HUES64 (cell line): ENCODE results near the gene MPPED2.

ENCODE experiments used
- H3K27ac ChIP-seq: 2 replicates; pipeline ENCODE4 v1.7.0; 2013; ENCODE audit warnings: low read depth, low read length, inconsistent platforms
- H3K27me3 ChIP-seq: 2 replicates; pipeline ENCODE4 v1.6.1; 2013; ENCODE audit warnings: mild to moderate bottlenecking, low read length; ENCODE audit not compliant: insufficient read depth
- H3K36me3 ChIP-seq: 2 replicates; pipeline ENCODE4 v1.6.1; 2013; ENCODE audit warnings: mild to moderate bottlenecking, low read length; ENCODE audit not compliant: insufficient read depth
- H3K4me1 ChIP-seq: 2 replicates; pipeline ENCODE4 v1.6.1; 2013; ENCODE audit warnings: mild to moderate bottlenecking, low read length, moderate library complexity; ENCODE audit not compliant: insufficient read depth
- H3K4me3 ChIP-seq: 2 replicates; pipeline ENCODE4 v1.5.1; 2013; ENCODE audit warnings: mild to moderate bottlenecking, low read length, moderate library complexity
- H3K9ac ChIP-seq: 2 replicates; pipeline ENCODE4 v1.6.1; 2013; ENCODE audit warnings: mild to moderate bottlenecking, low read depth, low read length
- H3K9me3 ChIP-seq: 2 replicates; pipeline ENCODE4 v1.6.1; 2013; ENCODE audit warnings: low read depth, low read length; ENCODE audit not compliant: insufficient read depth
- WGBS: fragments of 150-250, 120-280 bp; methylation state at CpG from one replicate; pipeline ENCODE4 v1.1.7; 2013; ENCODE audit warnings: missing lambda C conversion rate; 5-methylcytosine and 5-hydroxymethylcytosine counted together

The MPPED2 gene

GRCh38 chr11:30594646-30595411 lies 8.7 kb upstream of the MPPED2 start:
- no peak overlapping the region for H3K9ac ChIP-seq
- WGBS: 86% methylated on average over 8 of the region's 8 CpGs

DNA sequence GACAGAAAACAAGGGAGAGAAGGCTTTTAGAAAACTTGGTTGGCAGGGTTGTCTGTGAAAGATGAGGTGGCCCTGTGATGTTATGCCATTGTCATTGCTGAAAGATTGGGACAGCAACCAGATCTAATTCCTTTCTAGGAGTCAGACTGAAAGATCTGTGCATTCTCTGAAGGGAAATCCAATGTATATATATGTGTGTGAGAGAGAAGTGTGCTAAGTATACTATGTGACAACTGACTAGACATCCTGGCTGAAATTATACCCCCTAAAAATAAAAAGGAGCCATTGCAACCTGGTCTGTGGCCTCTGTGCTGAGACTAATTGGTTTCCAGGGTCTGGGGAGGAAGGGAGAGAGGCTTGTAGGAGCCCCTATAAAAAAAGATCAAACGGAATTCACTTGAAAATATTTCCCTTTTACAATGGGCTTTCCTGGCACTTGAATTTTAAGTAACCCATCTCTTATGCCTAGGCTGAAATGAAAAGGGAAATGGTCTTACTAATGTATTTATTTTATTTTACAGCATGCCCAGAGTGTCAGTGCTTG lies 1.2 kb upstream of the MPPED2 start:
- Histone ChIP-seq H3K4me3 (0 out of 2 replicates have a peak overlapping the region, but pooled peaks have one; percentile 67), H3K9me3 (no peaks in the 10 kb centered on the region), H3K9ac (no peak overlapping the region), H3K4me1 (peaks cover 10% of the 10 kb centered on the region), H3K27ac (no peak overlapping the region), H3K27me3 (peaks cover 60% of the 10 kb centered on the region), H3K36me3 (no peaks in the 10 kb centered on the region)
- no CpG with 5 or more reads among the region's 1 CpG for WGBS

More at GRCh38 chr11:30594646-30595411, 8.7 kb upstream of the MPPED2 start:
- Histone ChIP-seq H3K4me3 (no peak overlapping the region), H3K27ac (no peak overlapping the region), H3K9me3 (no peaks in the 10 kb centered on the region), H3K36me3 (no peaks in the 10 kb centered on the region), H3K27me3 (no peaks in the 10 kb centered on the region), H3K4me1 (peaks cover 13% of the 10 kb centered on the region)

DNA sequence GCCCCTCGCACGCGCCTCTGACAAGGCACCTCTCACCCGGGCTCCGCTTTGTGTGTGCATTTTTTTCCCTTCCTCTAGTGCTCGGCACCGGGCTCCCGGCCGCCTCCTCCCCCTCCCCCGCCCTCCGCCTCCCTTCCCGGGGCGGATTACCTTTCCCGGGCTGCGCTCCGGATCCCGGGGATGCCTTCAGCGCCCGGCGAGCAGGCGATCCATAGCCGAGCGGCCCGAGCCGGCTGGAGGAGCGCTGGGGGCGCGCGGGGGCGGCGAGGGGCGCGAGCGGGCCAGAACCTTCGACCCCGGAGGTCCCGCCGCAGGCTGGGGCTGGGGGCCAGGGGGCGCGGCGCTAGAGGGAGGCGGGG lies 282 bp downstream of the MPPED2 start:
- peaks cover 73% of the 10 kb centered on the region for H3K27me3 ChIP-seq
- peak overlapping the region; percentile 67 for H3K4me3 ChIP-seq

GRCh38 chr11:30585125-30585891 lies 845 bp downstream of the MPPED2 start:
- under 1% methylated on average over 74 of the region's 74 CpGs for WGBS
- H3K4me1 ChIP-seq: peaks cover 10% of the 10 kb centered on the region
- H3K36me3 ChIP-seq: no peaks in the 10 kb centered on the region
- peaks cover 74% of the 10 kb centered on the region for H3K27me3 ChIP-seq
- H3K9ac ChIP-seq: peak overlapping the region; percentile 56
- peak overlapping the region; percentile 18; the same call in 1 of the 2 replicates for H3K27ac ChIP-seq
- peak overlapping the region; percentile 67 for H3K4me3 ChIP-seq
- no peaks in the 10 kb centered on the region for H3K9me3 ChIP-seq

More for the DNA sequence above, 282 bp downstream of the MPPED2 start:
- H3K9me3 ChIP-seq: no peaks in the 10 kb centered on the region
- peak overlapping the region; percentile 42; the same call in 1 of the 2 replicates for H3K9ac ChIP-seq
- under 1% methylated on average over 42 of the region's 42 CpGs for WGBS
- peak overlapping the region; percentile 41; the same call in 1 of the 2 replicates for H3K27ac ChIP-seq
- no peaks in the 10 kb centered on the region for H3K36me3 ChIP-seq
- H3K4me1 ChIP-seq: peaks cover 10% of the 10 kb centered on the region

DNA sequence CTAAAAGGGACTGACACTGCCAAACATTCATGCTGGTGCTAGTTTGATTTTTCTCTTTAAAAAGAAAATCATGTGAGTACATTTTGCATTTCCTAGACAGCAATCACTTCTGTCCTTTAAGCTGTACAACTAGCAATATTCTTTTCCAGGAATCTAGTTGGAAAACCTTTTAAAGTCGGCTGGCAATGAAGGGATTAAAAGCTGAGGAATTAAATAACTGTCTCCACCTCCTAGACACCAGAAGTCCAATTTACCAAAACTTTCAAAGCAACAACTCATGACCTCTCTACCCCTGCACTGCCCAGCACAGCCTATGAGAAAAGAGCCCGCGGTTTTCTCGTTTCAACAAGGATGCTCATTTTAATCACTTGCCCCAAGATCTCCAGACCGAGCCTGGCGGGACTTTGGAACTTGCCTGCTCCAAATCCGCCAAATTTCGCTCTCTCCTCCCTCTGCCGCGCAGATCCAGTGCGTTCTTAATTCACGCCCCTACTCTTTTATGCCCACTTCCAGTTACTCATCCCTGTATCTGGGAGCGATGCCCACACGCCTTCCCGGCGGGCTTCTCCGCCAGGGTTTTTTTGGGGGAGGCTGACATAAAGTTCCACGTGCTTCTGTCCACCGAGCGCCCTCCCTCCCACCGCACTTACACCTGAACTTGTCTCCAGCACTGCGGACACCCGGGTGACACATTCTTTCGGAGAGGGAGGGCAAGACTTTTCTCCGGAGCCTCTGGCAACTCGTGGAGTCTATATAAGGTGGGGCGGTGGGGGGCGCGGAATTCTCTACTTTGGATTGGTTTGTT lies 2.5 kb downstream of the MPPED2 start:
- peak overlapping the region; percentile 67 for H3K4me3 ChIP-seq
- H3K9me3 ChIP-seq: no peaks in the 10 kb centered on the region
- H3K27me3 ChIP-seq: peaks cover 72% of the 10 kb centered on the region
- peaks cover 10% of the 10 kb centered on the region for H3K4me1 ChIP-seq
- no peak overlapping the region for H3K9ac ChIP-seq
- 6% methylated on average over 29 of the region's 29 CpGs for WGBS
- H3K27ac ChIP-seq: no peak overlapping the region
- no peaks in the 10 kb centered on the region for H3K36me3 ChIP-seq

GRCh38 chr11:30582726-30583125 lies 3.4 kb downstream of the MPPED2 start:
- peaks cover 10% of the 10 kb centered on the region for H3K4me1 ChIP-seq
- H3K27ac ChIP-seq: no peak overlapping the region
- 87% methylated on average over 4 of the region's 4 CpGs for WGBS
- H3K9me3 ChIP-seq: no peaks in the 10 kb centered on the region
- H3K27me3 ChIP-seq: peaks cover 62% of the 10 kb centered on the region
- H3K36me3 ChIP-seq: no peaks in the 10 kb centered on the region
- no peak overlapping the region for H3K4me3 ChIP-seq
- no peak overlapping the region for H3K9ac ChIP-seq

DNA sequence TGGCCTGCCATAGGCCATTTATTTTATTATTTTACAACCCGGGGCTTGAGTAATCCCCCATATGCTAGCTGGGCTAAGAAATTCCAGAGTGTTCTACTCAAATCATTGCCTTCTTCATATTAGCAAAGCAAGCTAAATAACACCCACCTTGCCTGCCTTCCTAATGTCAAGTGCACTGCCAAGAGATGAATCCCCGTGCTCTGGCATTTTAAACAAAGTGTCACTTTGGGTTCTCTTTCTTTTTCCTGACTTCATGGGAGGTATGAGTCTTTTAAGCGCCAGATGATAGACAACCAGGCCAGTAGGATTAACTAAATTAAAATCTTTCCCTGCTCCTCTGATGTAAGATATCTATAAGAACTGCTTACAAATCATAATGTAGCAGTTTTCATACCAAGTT lies 4.5 kb downstream of the MPPED2 start:
- 83% methylated on average over 2 of the region's 3 CpGs for WGBS
- Histone ChIP-seq H3K36me3 (no peaks in the 10 kb centered on the region), H3K4me1 (peaks cover 6% of the 10 kb centered on the region), H3K27ac (no peak overlapping the region), H3K4me3 (no peak overlapping the region), H3K27me3 (peaks cover 51% of the 10 kb centered on the region), H3K9ac (no peak overlapping the region), H3K9me3 (no peaks in the 10 kb centered on the region)

- Histone ChIP-seq H3K4me1 (peaks cover 6% of the 10 kb centered on the region), H3K36me3 (no peaks in the 10 kb centered on the region), H3K27ac (no peak overlapping the region), H3K9ac (no peak overlapping the region), H3K9me3 (no peaks in the 10 kb centered on the region), H3K4me3 (no peak overlapping the region), H3K27me3 (peaks cover 45% of the 10 kb centered on the region)
- WGBS: 98% methylated on average over 3 of the region's 4 CpGs
Observed at GRCh38 chr11:30580573-30580972, 5.6 kb downstream of the MPPED2 start.

GRCh38 chr11:30579415-30580175 lies 6.6 kb downstream of the MPPED2 start:
- H3K9me3 ChIP-seq: no peaks in the 10 kb centered on the region
- H3K27ac ChIP-seq: no peak overlapping the region
- H3K4me1 ChIP-seq: peaks cover 6% of the 10 kb centered on the region
- peaks cover 38% of the 10 kb centered on the region for H3K27me3 ChIP-seq
- 90% methylated on average over 3 of the region's 3 CpGs for WGBS
- H3K9ac ChIP-seq: no peak overlapping the region
- H3K4me3 ChIP-seq: no peak overlapping the region
- no peaks in the 10 kb centered on the region for H3K36me3 ChIP-seq

GRCh38 chr11:30578406-30578805 lies 7.7 kb downstream of the MPPED2 start:
- Histone ChIP-seq H3K27me3 (peaks cover 26% of the 10 kb centered on the region), H3K36me3 (no peaks in the 10 kb centered on the region), H3K4me3 (no peak overlapping the region), H3K27ac (no peak overlapping the region), H3K4me1 (peaks cover 2% of the 10 kb centered on the region), H3K9ac (no peak overlapping the region), H3K9me3 (no peaks in the 10 kb centered on the region)
- 94% methylated on average over 1 of the region's 1 CpG for WGBS
